SK-MEL-5 (cell line): ENCODE measurements around the gene WIPF1. TPM values are rescaled to one million over a fixed set of nuclear protein-coding genes. Genes with fewer than 3 reads are reported as not detected.
"Not testable (repeated sequence)": the region's sequence is repeated elsewhere in the genome, so short reads cannot be mapped to it uniquely, and the experiment has no call there.

Experiments used
- DNase-seq: peaks from one replicate; pipeline ENCODE4 v3.0.0-alpha.2; 2016; ENCODE audit warnings: low read depth, low spot score
- in situ Hi-C: cut with HindIII; loops from 2 replicates; pipeline ENCODE4 v1.10.0; 2016; ENCODE audit warnings: low sequenced_read_pairs, high pct_unique_total_duplicates, low pct_unique_long_range_greater_than_20kb
- total RNA-seq: library from RNA; depleted of rRNA; stranded (reverse); fragments of >200 nt; shearing (Covaris generic); gene quantifications from 2 replicates; pipeline ENCODE4 v1.2.3, GENCODE V29; 2014

WIPF1 gene
- total RNA-seq, 1 experiment from 2014 or later = 8.2 TPM

- peak; percentile 35 for DNase-seq
- in situ Hi-C loops = no loop called here
These were observed 36.2 kb downstream of the WIPF1 start for GRCh38 chr2:174561283-174561971.

GRCh38 chr2:174560737-174561136 lies 36.9 kb downstream of the WIPF1 start:
- in situ Hi-C loops = no loop called here
- DNase-seq = no peak

GRCh38 chr2:174555998-174556397 lies 41.6 kb downstream of the WIPF1 start:
- DNase-seq = no peak

GRCh38 chr2:174554529-174555150 lies 43.0 kb downstream of the WIPF1 start:
- DNase-seq = no peak

More at GRCh38 chr2:174555998-174556397, 41.6 kb downstream of the WIPF1 start:
- in situ Hi-C loops = no loop called here

GRCh38 chr2:174553811-174554493 lies 43.7 kb downstream of the WIPF1 start:
- no peak for DNase-seq
- in situ Hi-C loops = no loop called here

More at GRCh38 chr2:174554529-174555150, 43.0 kb downstream of the WIPF1 start:
- in situ Hi-C loops = no loop called here

GRCh38 chr2:174552880-174553279 lies 44.7 kb downstream of the WIPF1 start:
- DNase-seq = no peak
- in situ Hi-C loops = no loop called here

- in situ Hi-C loops = no loop called here
- DNase-seq = no peak
These were observed 45.9 kb downstream of the WIPF1 start for GRCh38 chr2:174551697-174552096.

GRCh38 chr2:174548646-174549045 lies 49.0 kb downstream of the WIPF1 start:
- DNase-seq, in situ Hi-C loops: not testable (repeated sequence)

GRCh38 chr2:174548021-174548420 lies 49.6 kb downstream of the WIPF1 start:
- in situ Hi-C loops = not testable (repeated sequence)
- DNase-seq = peak; percentile 53

GRCh38 chr2:174546519-174547506 lies 50.8 kb downstream of the WIPF1 start:
- in situ Hi-C loops = no loop called here
- DNase-seq = peak; percentile 94

GRCh38 chr2:174545240-174545639 lies 52.4 kb downstream of the WIPF1 start:
- DNase-seq = no peak
- in situ Hi-C loops = no loop called here

- DNase-seq = no peak
- in situ Hi-C loops = no loop called here
These were observed 52.8 kb downstream of the WIPF1 start for GRCh38 chr2:174544802-174545201.

GRCh38 chr2:174544156-174544555 lies 53.4 kb downstream of the WIPF1 start:
- peak; percentile 94 for DNase-seq
- in situ Hi-C loops = no loop called here

GRCh38 chr2:174540893-174541292 lies 56.7 kb downstream of the WIPF1 start:
- in situ Hi-C loops = no loop called here
- no peak for DNase-seq

GRCh38 chr2:174535757-174536703 lies 61.6 kb downstream of the WIPF1 start:
- no peak for DNase-seq
- in situ Hi-C loops = no loop called here

GRCh38 chr2:174535083-174535482 lies 62.5 kb downstream of the WIPF1 start:
- in situ Hi-C loops = no loop called here
- DNase-seq = no peak

GRCh38 chr2:174529916-174530315 lies 67.7 kb downstream of the WIPF1 start:
- in situ Hi-C loops = no loop called here
- no peak for DNase-seq
